ENCODE data around the gene USP28.
"Not testable (repeated sequence)": the region's sequence is repeated elsewhere in the genome, so short reads cannot be mapped to it uniquely, and the experiment has no call there.

Gene USP28

DNA sequence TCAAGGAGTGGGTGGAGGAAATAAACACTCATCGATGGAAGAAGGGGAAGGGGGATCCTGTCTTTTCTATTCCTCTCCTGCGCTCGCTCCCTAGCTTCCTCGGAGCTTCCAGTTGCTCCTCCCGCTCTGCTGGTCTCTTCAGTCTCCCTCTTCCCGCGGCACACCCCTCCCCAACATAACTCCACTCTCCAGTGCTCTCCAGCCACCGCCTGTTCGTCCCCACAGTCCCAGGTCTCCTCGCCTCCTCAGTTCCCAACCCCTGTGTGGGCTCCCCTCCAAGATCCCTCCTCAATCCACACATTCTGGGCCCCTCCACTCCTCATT, 102.3 kb downstream of the USP28 start:
- peak; percentile 5 to 33 (median 22) for DNase-seq

DNA sequence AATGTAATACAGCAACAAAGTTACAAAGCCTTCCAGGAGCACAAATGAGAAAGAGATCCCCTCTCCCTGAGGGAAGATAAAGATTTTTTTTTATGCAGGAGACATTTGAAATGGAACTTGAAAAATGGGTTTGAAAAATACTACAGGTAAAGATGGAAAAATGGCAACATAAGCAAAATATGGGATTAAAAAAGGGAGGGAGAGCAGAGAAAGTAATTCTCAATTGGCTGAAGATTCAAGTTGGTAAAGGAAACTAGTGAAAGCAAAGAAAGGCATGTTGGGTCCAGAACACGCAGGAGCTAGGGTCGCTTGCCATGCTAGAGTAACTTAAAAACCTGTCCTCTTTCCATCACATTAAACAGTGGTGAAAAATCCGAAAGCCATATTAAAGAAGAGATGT, 103.4 kb downstream of the USP28 start:
- no peak for DNase-seq

- DNase-seq = no peak
Observed at GRCh38 chr11:113764527-113765219, 110.7 kb downstream of the USP28 start.

DNA sequence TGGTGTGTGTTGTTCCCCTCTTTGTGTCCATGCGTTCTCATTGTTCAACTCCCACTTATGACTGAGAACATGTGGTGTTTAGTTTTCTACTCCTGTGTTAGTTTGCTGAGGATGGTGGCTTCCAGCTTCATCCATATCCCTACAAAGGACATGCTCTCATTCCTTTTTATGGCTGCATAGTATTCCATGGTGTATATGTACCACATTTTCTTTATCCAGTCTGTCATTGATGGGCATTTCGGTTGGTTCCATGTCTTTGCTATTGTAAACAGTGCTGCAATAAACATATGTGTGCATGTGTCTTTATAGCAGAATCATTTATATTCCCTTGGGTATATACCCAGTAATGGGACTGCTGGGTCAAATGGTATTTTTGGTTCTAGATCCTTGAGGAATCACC, 112.3 kb downstream of the USP28 start:
- DNase-seq = not testable (repeated sequence)

GRCh38 chr11:113760241-113760640, 115.1 kb downstream of the USP28 start:
- no peak for DNase-seq

DNA sequence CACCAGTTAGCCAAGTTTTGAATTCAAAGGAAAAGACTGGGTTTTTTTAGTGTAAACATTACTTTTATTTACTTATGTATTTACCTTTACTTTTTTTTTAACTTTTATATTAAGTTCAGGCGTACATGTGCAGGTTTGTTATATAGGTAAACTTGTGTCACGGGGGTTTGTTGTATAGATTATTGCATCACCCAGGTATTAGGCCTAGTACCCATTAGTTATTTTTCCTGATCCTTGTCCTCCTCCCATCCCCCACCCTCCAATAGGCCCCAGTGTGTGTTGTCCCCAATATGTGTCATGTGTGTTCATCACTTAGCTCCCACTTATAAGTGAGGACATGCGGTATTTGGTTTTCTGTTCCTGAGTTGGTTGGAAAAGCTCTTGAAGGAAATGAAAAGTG, 122.4 kb downstream of the USP28 start:
- no peak for DNase-seq

All from suppressor macrophage (primary cell).